Suprapubic skin (tissue), 4 donors: ENCODE measurements around the gene PTTG1IP.

Source experiments
- CTCF ChIP-seq, 2 donors: fragments of 200-600 bp in 1 of 2; fragments of 450-650 bp in 1 of 2; sonication (generic) in 1 of 2; IDR thresholded peaks; one replicate each; pipeline ENCODE4 v1.5.1; 2016 to 2019; ENCODE audit warnings: antibody characterized with exemption in 2 of 2, mild to moderate bottlenecking in 1 of 2, moderate library complexity in 1 of 2
- EP300 ChIP-seq: sonication (generic); formaldehyde crosslinking; IDR thresholded peaks from one replicate; pipeline ENCODE4 v1.6.1; 2017; ENCODE audit warnings: antibody characterized with exemption
- POLR2A ChIP-seq, 2 donors: fragments of 450-650 bp; IDR thresholded peaks; one replicate each; pipeline ENCODE4 v1.6.1; 2017; ENCODE audit warnings: antibody characterized with exemption in 2 of 2, mild to moderate bottlenecking in 2 of 2, moderate library complexity in 2 of 2
- POLR2AphosphoS5 ChIP-seq, 3 donors: sonication (generic); formaldehyde crosslinking; IDR thresholded peaks; one replicate each; pipeline ENCODE4 v1.6.1; 2017; ENCODE audit warnings: antibody characterized with exemption in 3 of 3

GRCh38 chr21:44867999-44868700, 5.3 kb downstream of the PTTG1IP start:
- TF ChIP-seq CTCF (IDR thresholded peaks at IDR 0.05) (no peak), EP300 (no peak), POLR2A (IDR thresholded peaks at IDR 0.05) (no peak), POLR2AphosphoS5 (IDR thresholded peaks at IDR 0.05) (no peak)
